Upper lobe of left lung (tissue), 6 donors: Measurements from ENCODE around the gene SPRYD7. TPM values are rescaled to one million over a fixed set of nuclear protein-coding genes. Genes with fewer than 3 reads are reported as not detected.
"Not testable (repeated sequence)": the region's sequence is repeated elsewhere in the genome, so short reads cannot be mapped to it uniquely, and the experiment has no call there.

ENCODE experiments used
- ATAC-seq, 2 donors: fragments of 200-7000 bp; cut with Tn5 transposase; one replicate each; pipeline ENCODE4 v1.9.1; 2022; ENCODE audit warnings: mild to moderate bottlenecking in 2 of 2, moderate library complexity in 2 of 2; ENCODE audit not compliant: low FRiP score in 2 of 2
- DNase-seq, 2 donors: peaks; one replicate each; pipeline ENCODE4 v3.0.0-alpha.2; 2019 to 2020
- H3K27ac ChIP-seq, 4 donors: fragments of 200-600 bp; sonication (generic); one replicate each; pipeline ENCODE4 v1.5.1; 2016 to 2019
- H3K27me3 ChIP-seq, 4 donors: fragments of 200-600 bp; sonication (generic); one replicate each; pipeline ENCODE4 v1.5.1; 2017 to 2019
- H3K36me3 ChIP-seq, 4 donors: fragments of 200-600 bp; sonication (generic); one replicate each; pipeline ENCODE4 v1.5.1; 2016 to 2019
- H3K4me1 ChIP-seq, 4 donors: fragments of 200-600 bp; sonication (generic); one replicate each; pipeline ENCODE4 v1.5.1; 2018 to 2019
- H3K4me3 ChIP-seq, 4 donors: fragments of 200-600 bp; sonication (generic); one replicate each; pipeline ENCODE4 v1.5.1; 2017 to 2019; ENCODE audit warnings: mild to moderate bottlenecking in 2 of 4, moderate library complexity in 1 of 4
- H3K9me3 ChIP-seq, 4 donors: fragments of 200-600 bp; sonication (generic); one replicate each; pipeline ENCODE4 v1.5.1; 2018 to 2019
- CTCF ChIP-seq, 6 experiments: fragments of 450-650 bp in 4 of 6; fragments of 200-600 bp in 2 of 6; sonication (generic) in 2 of 6; IDR thresholded peaks; one replicate each; pipeline ENCODE4 v1.5.1; 2016 to 2019; ENCODE audit warnings: antibody characterized with exemption in 6 of 6
- EP300 ChIP-seq, 4 donors: sonication (generic); formaldehyde crosslinking; IDR thresholded peaks; one replicate each; pipeline ENCODE4 v1.5.1; 2017; ENCODE audit warnings: antibody characterized with exemption in 4 of 4, control low read depth in 2 of 4
- POLR2A ChIP-seq, 4 donors: fragments of 450-650 bp; IDR thresholded peaks; one replicate each; pipeline ENCODE4 v1.5.1; 2016 to 2017; ENCODE audit warnings: antibody characterized with exemption in 4 of 4, mild to moderate bottlenecking in 2 of 4
- POLR2AphosphoS5 ChIP-seq, 2 donors: sonication (generic); formaldehyde crosslinking; IDR thresholded peaks; one replicate each; pipeline ENCODE4 v1.5.1; 2017; ENCODE audit warnings: antibody characterized with exemption in 2 of 2
- WGBS, 2 donors: methylation state at CpG; one replicate each; pipeline ENCODE4 v1.1.5; 2017 to 2018; 5-methylcytosine and 5-hydroxymethylcytosine counted together
- total RNA-seq, 6 donors: library from RNA; depleted of rRNA in 4 of 6; stranded (reverse); fragments of >200 nt in 4 of 6; gene quantifications; one replicate each; pipeline versions ENCODE4 v1.1.0 to v1.2.1, GENCODE V29; 2016 to 2021
- donor health status: DM: no; HTN: no; CAD: no; lungs with moderate emphysema.
- donor health status: DM: no; HTN: yes; CAD: no; lungs with severe emphysema.

The SPRYD7 gene
- total RNA-seq, 6 donors from 2014 or later: 9.4 to 29.2 (median 11.5) TPM

DNA sequence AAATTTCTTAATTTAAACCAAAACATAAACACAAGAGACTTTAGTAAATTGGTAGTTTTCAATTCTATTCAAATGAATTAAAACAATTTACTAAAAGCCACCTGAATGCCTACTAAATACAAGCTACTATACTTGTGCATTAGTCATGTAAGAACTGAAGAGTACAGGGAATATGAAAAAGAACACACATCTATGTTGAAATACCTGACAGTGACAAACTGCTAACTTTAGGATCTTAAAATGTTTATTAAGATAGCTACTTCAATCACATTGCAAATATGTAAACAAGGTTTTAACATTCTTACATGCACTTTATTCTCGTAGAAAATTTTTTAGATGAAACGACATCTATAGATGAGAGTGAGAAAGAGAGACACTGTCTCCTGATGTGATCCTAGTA is 4.1 kb downstream of the SPRYD7 start:
- Histone ChIP-seq H3K4me3 (no peak overlapping the region), H3K36me3 (peaks cover 0 to 32% (median 3%) of the 10 kb centered on the region in 4 donors), H3K9me3 (no peaks in the 10 kb centered on the region), H3K27me3 (no peaks in the 10 kb centered on the region), H3K27ac (no peak overlapping the region), H3K4me1 (peaks cover 7 to 21% (median 16%) of the 10 kb centered on the region in 4 donors)
- WGBS, 2 donors: 69 to 71% methylated on average over 2 of the region's 2 CpGs
- no peak for TF ChIP-seq POLR2A (IDR thresholded peaks at IDR 0.05)
- no peak for TF ChIP-seq POLR2AphosphoS5 (IDR thresholded peaks at IDR 0.05)
- TF ChIP-seq CTCF (IDR thresholded peaks at IDR 0.05): no peak
- no peak for TF ChIP-seq EP300 (IDR thresholded peaks at IDR 0.05)
- no peak for DNase-seq
- no peak for ATAC-seq

GRCh38 chr13:49927755-49928154 is 8.4 kb downstream of the SPRYD7 start:
- peaks cover 0 to 64% (median 29%) of the 10 kb centered on the region in 4 donors for H3K36me3 ChIP-seq
- TF ChIP-seq EP300 (IDR thresholded peaks at IDR 0.05) (no peak), POLR2AphosphoS5 (IDR thresholded peaks at IDR 0.05) (no peak), CTCF (IDR thresholded peaks at IDR 0.05) (no peak), POLR2A (IDR thresholded peaks at IDR 0.05) (no peak)

DNA sequence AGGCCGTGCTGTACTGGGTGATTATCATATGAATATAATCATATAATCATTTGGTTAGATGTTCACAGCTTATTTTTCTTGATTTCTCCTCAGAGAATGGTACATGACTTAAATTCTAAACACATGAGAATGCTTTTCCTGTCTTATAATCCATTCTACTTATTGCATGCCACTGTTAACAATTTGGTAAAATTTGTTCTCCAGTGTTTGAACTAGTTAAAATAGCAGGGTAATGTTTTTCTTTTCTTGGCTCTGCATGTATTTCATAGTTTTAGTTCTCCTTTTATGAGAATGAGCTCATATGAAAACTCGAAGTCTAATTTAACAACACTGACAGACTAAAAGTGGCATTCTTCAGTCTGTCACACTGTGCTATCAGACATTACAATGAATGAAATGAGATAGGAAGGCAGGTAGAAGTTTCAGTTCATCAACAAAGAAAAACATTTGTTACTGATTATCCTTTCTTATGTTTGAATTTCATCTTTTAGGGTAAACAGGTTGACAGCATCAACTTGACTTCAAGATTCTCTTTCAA is 10.2 kb downstream of the SPRYD7 start:
- ATAC-seq (no peak), DNase-seq (no peak)
- 73 to 78% methylated on average over 2 of the region's 2 CpGs for WGBS, 2 donors
- Histone ChIP-seq H3K27me3 (no peaks in the 10 kb centered on the region), H3K27ac (no peak overlapping the region), H3K36me3 (peaks cover 0 to 73% (median 33%) of the 10 kb centered on the region in 4 donors), H3K4me3 (no peak overlapping the region), H3K9me3 (no peaks in the 10 kb centered on the region), H3K4me1 (no peaks in the 10 kb centered on the region)
- TF ChIP-seq CTCF (IDR thresholded peaks at IDR 0.05): no peak
- no peak for TF ChIP-seq POLR2AphosphoS5 (IDR thresholded peaks at IDR 0.05)
- TF ChIP-seq EP300 (IDR thresholded peaks at IDR 0.05): no peak
- TF ChIP-seq POLR2A (IDR thresholded peaks at IDR 0.05): no peak

More at GRCh38 chr13:49927755-49928154, 8.4 kb downstream of the SPRYD7 start:
- no peak overlapping the region for H3K27ac ChIP-seq
- ATAC-seq: no peak
- no peak for DNase-seq
- no peaks in the 10 kb centered on the region for H3K9me3 ChIP-seq
- H3K4me3 ChIP-seq: no peak overlapping the region
- 68 to 74% methylated on average over 3 of the region's 3 CpGs for WGBS, 2 donors
- peaks cover 0 to 3% (median 1%) of the 10 kb centered on the region in 4 donors for H3K4me1 ChIP-seq
- H3K27me3 ChIP-seq: no peaks in the 10 kb centered on the region

DNA sequence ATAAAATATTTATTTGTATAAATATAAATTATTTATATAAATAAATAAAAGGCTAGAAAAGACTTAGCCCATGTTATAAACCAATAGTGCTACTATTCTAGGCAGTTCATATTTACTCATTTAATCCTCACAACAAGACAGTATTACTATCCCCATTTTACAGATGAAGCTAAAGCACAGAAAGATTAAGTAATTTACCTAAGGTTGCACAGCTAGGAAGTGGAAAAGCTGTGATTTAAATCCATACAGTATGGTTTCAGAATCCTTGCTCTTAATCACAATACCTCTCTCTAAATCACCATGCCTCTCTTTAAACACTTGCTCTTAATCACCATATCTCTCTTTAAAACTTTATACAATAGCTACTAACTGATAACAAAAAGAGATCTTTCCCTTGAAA is 13.8 kb downstream of the SPRYD7 start:
- H3K36me3 ChIP-seq: peaks cover 0 to 80% (median 53%) of the 10 kb centered on the region in 4 donors
- no peak overlapping the region for H3K27ac ChIP-seq
- ATAC-seq: no peak
- no peaks in the 10 kb centered on the region for H3K9me3 ChIP-seq
- H3K27me3 ChIP-seq: no peaks in the 10 kb centered on the region
- no peak for DNase-seq
- H3K4me1 ChIP-seq: no peaks in the 10 kb centered on the region
- TF ChIP-seq POLR2A (IDR thresholded peaks at IDR 0.05) (no peak), CTCF (IDR thresholded peaks at IDR 0.05) (no peak), POLR2AphosphoS5 (IDR thresholded peaks at IDR 0.05) (no peak), EP300 (IDR thresholded peaks at IDR 0.05) (no peak)
- no peak overlapping the region for H3K4me3 ChIP-seq

- not testable (repeated sequence) for H3K27me3 ChIP-seq, H3K4me1 ChIP-seq, DNase-seq, H3K27ac ChIP-seq, H3K4me3 ChIP-seq, ATAC-seq, H3K9me3 ChIP-seq
- 95 to 96% methylated on average over 4 of the region's 4 CpGs for WGBS, 2 donors
- peaks cover 0 to 81% (median 46%) of the 10 kb centered on the region in 4 donors for H3K36me3 ChIP-seq
These were observed 15.2 kb downstream of the SPRYD7 start for GRCh38 chr13:49920969-49921368.

DNA sequence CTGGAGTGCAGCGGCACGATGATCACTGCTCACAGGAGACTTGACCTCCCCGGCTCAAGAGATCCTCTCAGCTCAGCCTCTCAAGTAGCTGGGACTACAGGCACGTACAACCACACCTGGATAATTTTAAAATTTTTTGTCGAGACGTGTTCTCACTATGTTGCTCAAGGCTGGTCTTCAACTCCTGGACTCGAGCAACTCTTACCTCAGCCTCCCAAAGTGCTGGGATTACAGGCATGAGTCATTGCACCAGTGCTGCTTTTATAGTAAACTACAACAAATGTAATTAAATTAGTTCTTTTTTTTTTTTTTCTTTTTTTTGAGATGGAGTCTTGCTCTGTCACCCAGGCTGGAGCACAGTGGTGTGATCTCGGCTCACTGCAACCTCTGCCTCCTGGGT is 18.0 kb downstream of the SPRYD7 start:
- H3K4me3 ChIP-seq, H3K4me1 ChIP-seq, H3K9me3 ChIP-seq, H3K27me3 ChIP-seq, ATAC-seq, DNase-seq, H3K27ac ChIP-seq: not testable (repeated sequence)
- WGBS, 2 donors: 92 to 95% methylated on average over 8 of the region's 8 CpGs
- peaks cover 0 to 80% (median 33%) of the 10 kb centered on the region in 4 donors for H3K36me3 ChIP-seq
